T-helper 1 cell treated with Interleukin-12 subunit alpha and Interleukin-12 subunit beta and Interleukin-4 antibody, amounts not matched to agents 30 ng/mL and 1 ng/mL, for 36 hours (primary cell): Measurements from ENCODE around the gene ADGB. TPM values are rescaled to one million over a fixed set of nuclear protein-coding genes. Genes with fewer than 3 reads are reported as not detected.
"Not testable (repeated sequence)": the region's sequence is repeated elsewhere in the genome, so short reads cannot be mapped to it uniquely, and the experiment has no call there.

Source experiments
- intact Hi-C: fragments of 100-400 bp; cut with micrococcal nuclease; formaldehyde crosslinking; loops from one replicate; pipeline ENCODE4 v1.15.1; 2024
- total RNA-seq: library from RNA; stranded (reverse); gene quantifications from 2 replicates; pipeline ENCODE4 v1.2.3, GENCODE V29; 2022

The ADGB gene
- total RNA-seq, 1 donor from 2014 or later, result not detected

GRCh38 chr6:146814148-146814750 is 215.5 kb downstream of the ADGB start:
- intact Hi-C loops, result no loop called here

GRCh38 chr6:146815511-146816462 is 217.0 kb downstream of the ADGB start:
- intact Hi-C loops, result not testable (repeated sequence)

DNA sequence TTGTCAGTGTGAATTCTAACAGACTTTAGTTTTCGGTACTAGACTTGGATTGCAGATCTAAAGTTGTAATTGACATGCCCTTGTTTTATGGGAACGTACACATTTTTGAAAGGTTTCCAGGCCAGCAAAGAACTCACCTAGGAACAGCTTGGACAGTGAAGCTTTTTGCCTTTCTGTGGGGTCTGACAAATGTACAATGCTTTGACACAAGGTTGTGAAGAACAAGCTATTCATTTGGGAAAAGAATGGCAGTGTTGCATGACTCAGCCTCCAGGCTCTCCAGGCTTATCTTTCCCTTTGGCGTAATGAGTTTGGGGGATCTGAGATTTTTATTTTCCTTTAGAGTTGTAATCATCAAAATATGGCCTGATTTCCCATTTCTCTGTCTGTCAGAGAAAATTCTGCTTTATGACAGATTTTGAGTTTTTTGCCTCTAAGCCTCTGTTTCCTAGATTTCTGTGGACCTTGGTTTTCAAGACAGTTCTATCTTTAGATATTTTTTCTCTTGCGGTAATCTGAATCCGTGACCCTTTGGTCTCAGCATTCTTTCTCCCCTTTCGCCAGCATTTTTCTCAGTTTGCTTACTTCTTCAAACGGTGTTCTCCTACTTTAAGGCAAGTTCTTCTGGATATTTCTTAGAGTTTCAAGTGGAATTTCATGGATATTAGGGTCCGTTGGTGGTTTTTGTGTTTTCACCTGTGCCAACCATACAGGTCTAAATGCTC is 221.0 kb downstream of the ADGB start:
- intact Hi-C loops, result no loop called here

DNA sequence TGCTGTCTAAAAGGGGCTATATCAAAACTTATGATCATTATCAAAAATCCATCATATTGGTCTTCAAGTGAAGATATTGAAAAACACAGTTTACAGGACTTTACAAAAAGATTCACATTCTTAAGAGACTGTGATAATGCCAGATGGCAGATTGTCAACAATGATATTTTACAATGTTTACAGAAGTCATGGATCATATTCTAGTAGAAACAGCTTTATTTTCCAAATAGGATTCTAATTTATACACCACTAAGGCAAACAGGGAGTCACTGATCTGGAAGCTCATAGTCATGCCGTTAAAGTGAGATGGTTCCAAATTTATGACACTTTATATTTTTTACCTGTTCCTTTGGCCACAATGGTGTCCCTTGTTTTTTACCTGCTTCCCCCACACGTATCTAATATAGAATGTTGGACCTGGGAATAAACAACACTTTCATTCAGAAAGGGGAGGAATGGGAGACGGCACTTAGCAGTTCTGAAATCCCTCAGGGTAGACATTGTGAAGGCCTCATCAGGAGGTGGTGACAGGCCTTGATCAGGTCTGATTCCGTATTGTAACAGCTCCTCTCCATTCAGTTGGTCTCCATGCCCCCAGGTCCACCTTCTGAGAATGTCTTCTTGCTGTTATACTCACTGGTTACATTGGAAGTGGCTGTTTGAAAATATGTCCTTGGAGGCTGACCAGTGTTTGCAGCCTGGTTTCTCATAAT is 228.6 kb downstream of the ADGB start:
- intact Hi-C loops, result no loop called here

- intact Hi-C loops, result no loop called here
These were observed 231.2 kb downstream of the ADGB start for GRCh38 chr6:146829792-146830565.

DNA sequence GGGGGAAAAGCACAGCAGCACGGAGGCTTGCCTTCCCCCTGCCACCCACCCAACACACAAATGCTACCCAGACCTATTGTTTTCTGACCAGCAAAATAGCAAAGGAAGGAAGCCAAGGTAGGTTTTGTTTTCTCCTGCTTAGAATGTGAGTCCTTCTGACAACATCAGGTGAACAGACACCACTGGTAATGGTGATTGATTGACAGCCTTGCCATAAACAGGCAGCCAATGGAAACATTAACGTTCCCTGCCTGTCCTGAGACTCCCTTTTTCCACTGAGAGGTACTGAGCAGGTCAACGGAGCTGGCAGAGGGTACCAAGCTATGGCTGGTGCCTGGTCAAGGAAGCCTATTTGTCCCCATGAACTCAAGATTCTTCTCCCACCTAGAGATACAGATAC is 234.4 kb downstream of the ADGB start:
- intact Hi-C loops, result no loop called here

DNA sequence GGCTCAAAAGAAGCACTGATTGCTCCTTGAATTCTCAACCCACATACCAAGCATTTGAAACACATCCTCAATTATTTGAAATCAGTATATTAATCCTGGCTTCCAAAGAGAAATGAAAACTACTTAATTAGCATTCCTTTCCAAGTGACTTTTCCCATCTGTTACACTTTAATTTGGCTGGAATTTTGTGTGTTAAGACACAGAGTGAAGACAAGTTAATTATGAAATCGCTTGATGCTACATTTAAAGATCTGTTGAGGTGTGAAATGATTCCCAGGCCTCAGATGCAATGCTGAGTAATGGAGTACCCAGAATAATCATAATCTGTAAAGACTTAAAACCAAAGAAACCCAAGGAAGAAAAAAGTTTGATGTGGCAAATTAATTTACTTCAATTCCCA is 241.4 kb downstream of the ADGB start:
- intact Hi-C loops, result no loop called here

DNA sequence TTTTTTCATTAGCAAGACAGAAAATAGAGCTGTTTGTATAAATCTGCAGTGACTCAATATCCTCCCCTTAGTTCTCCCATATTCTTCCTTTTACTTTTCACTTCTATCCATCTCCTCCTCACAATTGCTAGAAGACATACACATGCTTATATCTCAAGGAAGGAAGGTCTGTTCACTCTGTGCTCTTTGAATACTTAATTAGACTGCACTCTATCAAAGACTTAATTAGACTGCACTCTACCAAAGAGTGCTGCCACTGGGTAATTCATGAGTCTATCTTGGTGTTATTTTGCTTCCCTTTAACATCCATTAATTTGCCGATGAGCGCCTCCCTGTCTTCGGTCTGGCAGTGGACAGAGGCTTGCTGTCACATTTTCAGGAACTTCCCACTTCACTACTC is 241.9 kb downstream of the ADGB start:
- intact Hi-C loops, result no loop called here

DNA sequence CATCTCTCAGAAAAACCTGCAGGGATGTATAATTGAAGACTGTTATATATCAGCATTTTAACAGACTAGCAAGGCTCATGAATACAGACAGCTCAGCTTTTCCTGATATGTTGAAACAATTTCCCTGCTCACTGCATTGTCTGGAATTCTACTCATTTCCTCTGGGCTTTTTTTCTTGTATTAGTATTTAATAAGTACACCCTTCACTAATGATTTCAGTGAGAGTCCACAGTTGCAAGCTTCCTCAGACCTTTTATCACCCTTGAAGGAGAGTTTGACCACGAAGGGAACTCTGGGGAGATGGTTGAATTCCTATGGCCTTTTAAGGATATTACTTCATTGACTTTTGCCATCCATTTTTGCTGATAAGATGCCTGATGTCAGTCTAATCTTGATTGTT is 248.7 kb downstream of the ADGB start:
- intact Hi-C loops, result no loop called here

DNA sequence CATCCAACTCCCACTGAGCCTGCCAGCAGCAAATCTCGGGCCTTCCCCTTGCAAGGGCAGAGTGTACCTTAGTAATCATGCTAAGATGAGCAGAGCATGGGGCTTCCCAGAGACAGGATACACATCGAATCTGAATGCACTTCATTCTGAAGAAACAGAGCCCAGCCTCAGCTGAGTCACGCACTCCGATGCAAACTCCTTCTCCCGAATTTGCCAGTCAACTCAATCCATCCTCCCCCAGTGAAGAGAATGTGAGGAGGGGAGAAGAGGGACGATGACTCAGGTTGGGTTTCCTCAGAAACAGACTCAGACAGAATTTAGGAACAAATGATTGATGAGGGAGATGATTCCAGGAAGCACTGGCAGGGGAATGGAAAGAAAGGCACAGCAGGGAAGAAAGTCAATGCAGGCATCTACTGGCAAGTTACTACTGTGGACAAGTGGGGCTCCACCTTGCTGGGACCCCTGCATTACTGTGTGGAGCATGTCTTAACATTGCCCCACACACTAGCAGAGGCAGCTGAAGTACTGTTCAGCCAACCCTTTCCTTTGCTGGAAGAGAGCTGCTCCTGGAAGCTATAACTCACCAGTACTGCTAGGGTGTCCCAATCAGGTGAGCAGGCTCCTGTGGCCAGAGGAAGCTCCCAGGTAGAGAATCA is 251.6 kb downstream of the ADGB start:
- intact Hi-C loops, result loop anchor here (2.0 to 10.0 kb wide), 3 partner anchors 100 to 1614 kb away; partner anchors contain the start of gene SAMD5

DNA sequence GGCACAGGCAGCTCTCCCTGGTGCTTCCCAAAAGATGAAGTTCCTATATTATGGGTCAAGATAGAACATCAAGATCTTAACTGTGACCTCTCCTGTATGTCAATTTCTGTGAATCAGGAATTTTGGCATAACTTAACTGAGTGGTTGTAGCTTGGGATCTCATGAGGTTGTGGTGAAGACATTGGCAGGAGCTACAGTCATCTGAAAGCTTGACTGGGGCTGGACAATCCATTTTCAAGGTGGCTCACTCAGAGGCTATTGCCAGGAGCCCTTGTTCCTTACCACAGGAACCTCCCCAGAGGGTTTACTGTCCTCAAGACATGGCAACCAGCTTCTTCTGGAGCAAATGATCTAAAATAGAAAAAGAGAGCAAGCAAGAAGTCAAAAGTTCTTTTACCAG is 252.2 kb downstream of the ADGB start:
- intact Hi-C loops, result loop anchor here (2.0 to 10.0 kb wide), 3 partner anchors 100 to 1614 kb away; partner anchors contain the start of gene SAMD5

DNA sequence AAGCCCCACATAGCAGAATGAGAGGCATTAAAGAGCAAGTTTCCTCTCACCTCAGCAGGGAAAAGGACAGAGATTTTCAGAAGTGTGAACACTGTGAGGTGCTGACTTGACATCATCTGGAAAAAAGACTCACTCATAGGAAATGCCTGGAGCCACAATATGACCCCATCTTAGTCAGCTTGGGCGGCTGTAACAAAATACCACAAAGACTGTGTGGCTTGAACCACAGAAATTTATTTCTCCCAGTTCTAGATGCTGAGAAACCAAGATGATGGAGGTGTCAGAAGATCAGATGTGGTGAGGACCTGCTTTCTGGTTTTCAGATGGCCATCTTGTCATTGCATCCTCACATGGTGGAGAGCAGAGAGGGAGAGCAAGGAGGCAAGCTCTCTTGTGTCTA is 253.1 kb downstream of the ADGB start:
- intact Hi-C loops, result loop anchor here (2.0 to 10.0 kb wide), 3 partner anchors 99 to 1613 kb away; partner anchors contain the start of gene SAMD5

DNA sequence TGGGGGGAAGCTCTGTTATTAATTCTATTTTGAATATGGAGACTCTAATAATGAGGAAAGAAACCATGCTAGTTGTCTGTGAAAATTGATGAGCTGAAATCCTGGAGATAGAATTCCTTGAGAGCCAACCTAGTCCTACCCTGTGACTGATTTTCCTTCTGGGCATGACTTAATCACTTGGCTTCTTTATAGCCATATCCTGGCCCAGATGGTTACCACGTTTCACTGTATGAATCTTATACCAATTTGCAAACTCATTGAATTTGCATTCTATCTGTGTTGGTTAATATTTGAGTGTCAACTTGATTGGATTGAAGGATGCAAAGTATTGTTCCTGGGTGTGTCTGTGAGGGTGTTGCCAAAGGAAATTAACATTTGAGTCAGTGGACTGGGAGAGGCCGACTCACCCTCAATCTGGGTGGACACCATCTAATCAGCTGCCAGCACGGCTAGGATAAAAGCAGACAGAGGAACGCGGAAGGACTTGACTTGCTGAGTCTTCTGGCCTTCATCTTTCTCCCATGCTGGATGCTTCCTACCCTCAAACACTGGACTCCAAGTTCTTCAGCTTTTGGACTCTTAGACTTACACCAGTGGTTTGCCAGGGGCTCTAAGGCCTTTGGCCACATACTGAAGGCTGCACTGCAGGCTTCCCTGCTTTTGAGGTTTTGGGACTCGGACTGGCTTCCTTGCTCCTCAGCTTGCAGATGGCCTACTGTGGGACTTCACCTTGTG is 255.9 kb downstream of the ADGB start:
- intact Hi-C loops, result loop anchor here (10.0 kb wide), 2 partner anchors 650 to 1610 kb away; partner anchors contain the start of gene SAMD5

DNA sequence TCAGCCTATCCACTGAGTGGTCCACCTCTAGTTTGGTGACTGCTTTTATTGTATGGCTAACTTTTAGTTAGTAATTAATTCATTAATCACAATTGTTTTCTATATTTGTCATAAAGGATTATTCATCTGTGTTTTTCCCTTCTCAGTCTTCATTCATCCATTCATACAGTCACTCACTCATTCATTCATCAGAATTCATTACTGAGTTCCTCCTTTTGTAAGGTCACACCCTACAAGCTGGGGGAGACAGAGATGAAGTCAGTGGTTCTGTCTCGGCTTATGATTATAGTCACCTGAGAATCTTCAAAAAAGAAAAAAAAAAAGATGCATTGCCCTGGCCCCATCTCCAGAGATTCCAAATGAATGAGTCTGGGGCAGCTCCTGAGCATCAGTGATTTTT is 257.1 kb downstream of the ADGB start:
- intact Hi-C loops, result loop anchor here (2.0 to 10.0 kb wide), 3 partner anchors 529 to 1609 kb away; partner anchors contain the start of gene SAMD5

DNA sequence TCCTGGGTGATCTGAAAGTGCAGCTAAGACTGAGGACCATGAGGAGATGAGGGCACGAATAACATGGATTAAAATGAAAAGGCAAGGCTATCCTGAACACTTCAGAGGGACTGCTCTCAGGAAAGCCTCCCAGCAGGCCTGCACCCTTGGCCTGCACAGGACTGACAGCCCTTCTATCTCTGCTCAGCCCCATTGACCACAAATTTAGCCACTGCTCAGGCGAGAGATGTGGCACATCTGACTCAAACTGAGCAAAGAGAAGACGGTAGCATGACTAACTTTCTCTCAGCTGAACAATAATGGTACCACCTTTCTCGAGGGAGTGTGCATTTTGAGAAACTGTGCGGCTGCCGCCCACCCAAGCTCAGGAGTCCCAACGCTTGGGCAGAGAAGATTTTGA is 257.5 kb downstream of the ADGB start:
- intact Hi-C loops, result loop anchor here (2.0 to 10.0 kb wide), 3 partner anchors 529 to 1609 kb away; partner anchors contain the start of gene SAMD5

DNA sequence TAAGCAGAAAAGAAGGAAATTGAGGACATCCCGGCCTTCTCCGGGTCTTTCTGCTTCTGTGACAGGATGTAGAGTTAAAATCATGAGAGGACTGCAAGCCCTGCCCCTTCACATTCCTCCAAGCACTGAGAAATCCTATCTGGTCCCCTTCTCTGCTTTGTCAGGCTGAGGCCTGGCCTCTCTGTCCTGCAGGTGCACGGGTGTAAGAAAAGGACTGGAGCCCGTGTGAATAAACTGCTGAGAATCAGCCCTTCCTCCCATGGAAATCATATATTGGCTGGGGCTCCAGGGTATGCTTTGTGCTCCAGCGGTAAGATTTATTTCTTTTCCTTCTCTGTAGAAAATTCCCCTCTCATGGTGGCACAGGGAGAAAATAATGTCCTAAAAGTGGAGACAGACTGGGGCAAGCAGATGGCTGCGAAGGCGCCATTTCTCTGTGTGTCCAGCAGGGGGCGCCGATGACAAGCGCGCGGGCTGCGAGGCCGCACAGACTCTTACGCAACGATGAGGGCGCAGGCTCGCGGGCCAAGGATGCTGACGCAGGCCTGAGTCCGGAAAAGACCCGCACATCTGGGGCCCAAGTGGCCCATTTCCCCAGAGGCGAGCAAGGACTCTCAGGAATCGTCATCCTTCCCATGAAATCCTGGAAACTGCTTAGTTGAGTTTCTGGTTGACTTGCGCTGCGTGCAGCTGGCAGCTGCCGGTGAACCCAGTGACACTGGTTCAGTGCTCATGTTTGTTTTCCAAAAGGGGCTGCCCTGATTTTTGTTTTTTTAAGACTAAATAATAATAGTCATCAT is 258.6 kb downstream of the ADGB start:
- intact Hi-C loops, result loop anchor here (1.0 to 10.0 kb wide), 7 partner anchors 346 to 1607 kb away; partner anchors contain the start of gene SAMD5

GRCh38 chr6:146857980-146858347 is 259.2 kb downstream of the ADGB start:
- intact Hi-C loops, result loop anchor here (1.0 to 10.0 kb wide), 7 partner anchors 345 to 1607 kb away; partner anchors contain the start of gene SAMD5

GRCh38 chr6:146859206-146859605 is 260.4 kb downstream of the ADGB start:
- intact Hi-C loops, result loop anchor here (10.0 kb wide), 2 partner anchors 646 to 1606 kb away; partner anchors contain the start of gene SAMD5
